Tibial artery (tissue), 4 donors: ENCODE measurements around the gene TFF2.

Experiments
- DNase-seq, 2 donors: peaks; one replicate each; pipeline ENCODE4 v3.0.0-alpha.2; 2019
- H3K27ac ChIP-seq, 2 donors: fragments of 200-600 bp; sonication (generic) in 1 of 2; 1 replicate in 1 of 2; 2 replicates in 1 of 2; pipeline ENCODE4 v1.5.1; 2018 to 2019; ENCODE audit warnings: mild to moderate bottlenecking in 1 of 2
- H3K27me3 ChIP-seq, 2 donors: fragments of 200-600 bp; sonication (generic) in 1 of 2; one replicate each; pipeline versions ENCODE4 v1.5.1 to v1.6.0; 2016 to 2019
- H3K36me3 ChIP-seq, 3 donors: fragments of 200-600 bp; sonication (generic) in 2 of 3; one replicate each; pipeline ENCODE4 v1.5.1; 2016 to 2019; ENCODE audit warnings: mild to moderate bottlenecking in 2 of 3
- H3K4me1 ChIP-seq, 4 donors: fragments of 200-600 bp; sonication (generic) in 2 of 4; 1 replicate in 3 of 4; 2 replicates in 1 of 4; pipeline ENCODE4 v1.5.1; 2016 to 2019
- H3K4me3 ChIP-seq, 2 donors: fragments of 200-600 bp; sonication (generic) in 1 of 2; 1 replicate in 1 of 2; 2 replicates in 1 of 2; pipeline ENCODE4 v1.5.1; 2018 to 2019; ENCODE audit warnings: mild to moderate bottlenecking in 2 of 2
- H3K9me3 ChIP-seq, 3 donors: fragments of 200-600 bp; sonication (generic) in 1 of 3; one replicate each; pipeline ENCODE4 v1.5.1; 2016 to 2019
- intact Hi-C: fragments of 100-400 bp; cut with DNase I; formaldehyde crosslinking; loops from one replicate; pipeline ENCODE4 v1.15.0; 2023; ENCODE audit warnings: low total_unique reads
- TF ChIP-seq, protein P1 (sequence below), 2 experiments: fragments of 200-600 bp in 1 of 2; fragments of 450-650 bp in 1 of 2; IDR thresholded peaks; one replicate each; pipeline ENCODE4 v1.5.1; 2017 to 2019; ENCODE audit warnings: antibody characterized with exemption in 2 of 2, mild to moderate bottlenecking in 1 of 2, moderate library complexity in 1 of 2

The TFF2 gene

DNA sequence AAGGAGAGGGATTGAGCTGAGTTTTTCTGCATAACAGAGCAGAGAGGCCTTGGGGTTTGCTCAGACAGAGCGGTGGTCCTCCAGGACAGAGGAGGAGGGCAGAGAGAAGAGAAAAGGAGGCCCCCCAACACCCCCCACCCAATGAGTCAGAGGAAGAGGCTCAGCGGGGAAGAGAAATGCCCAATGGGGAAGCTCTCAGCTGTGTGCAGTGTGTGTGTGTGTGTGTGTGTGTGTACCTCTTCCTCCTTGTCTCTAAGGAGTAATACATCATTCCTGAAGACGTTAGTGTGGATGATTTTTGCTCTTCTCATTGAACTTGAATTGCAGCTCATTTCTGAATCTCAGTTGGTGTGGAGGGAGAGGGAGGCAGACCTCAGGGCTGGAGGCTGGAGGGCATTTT, 36.4 kb upstream of the TFF2 start:
- Histone ChIP-seq H3K36me3 (no peaks in the 10 kb centered on the region), H3K4me3 (no peak overlapping the region), H3K27me3 (peaks cover 0 to 60% of the 10 kb centered on the region in 2 donors), H3K4me1 (peaks cover 0 to 5% (median 0%) of the 10 kb centered on the region in 4 donors), H3K27ac (no peak overlapping the region), H3K9me3 (peaks cover 0 to 6% (median 2%) of the 10 kb centered on the region in 3 donors)
- intact Hi-C loops: no loop called here
- no peak for DNase-seq
- TF ChIP-seq, protein P1, sequence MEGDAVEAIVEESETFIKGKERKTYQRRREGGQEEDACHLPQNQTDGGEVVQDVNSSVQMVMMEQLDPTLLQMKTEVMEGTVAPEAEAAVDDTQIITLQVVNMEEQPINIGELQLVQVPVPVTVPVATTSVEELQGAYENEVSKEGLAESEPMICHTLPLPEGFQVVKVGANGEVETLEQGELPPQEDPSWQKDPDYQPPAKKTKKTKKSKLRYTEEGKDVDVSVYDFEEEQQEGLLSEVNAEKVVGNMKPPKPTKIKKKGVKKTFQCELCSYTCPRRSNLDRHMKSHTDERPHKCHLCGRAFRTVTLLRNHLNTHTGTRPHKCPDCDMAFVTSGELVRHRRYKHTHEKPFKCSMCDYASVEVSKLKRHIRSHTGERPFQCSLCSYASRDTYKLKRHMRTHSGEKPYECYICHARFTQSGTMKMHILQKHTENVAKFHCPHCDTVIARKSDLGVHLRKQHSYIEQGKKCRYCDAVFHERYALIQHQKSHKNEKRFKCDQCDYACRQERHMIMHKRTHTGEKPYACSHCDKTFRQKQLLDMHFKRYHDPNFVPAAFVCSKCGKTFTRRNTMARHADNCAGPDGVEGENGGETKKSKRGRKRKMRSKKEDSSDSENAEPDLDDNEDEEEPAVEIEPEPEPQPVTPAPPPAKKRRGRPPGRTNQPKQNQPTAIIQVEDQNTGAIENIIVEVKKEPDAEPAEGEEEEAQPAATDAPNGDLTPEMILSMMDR (IDR thresholded peaks at IDR 0.05): no peak

DNA sequence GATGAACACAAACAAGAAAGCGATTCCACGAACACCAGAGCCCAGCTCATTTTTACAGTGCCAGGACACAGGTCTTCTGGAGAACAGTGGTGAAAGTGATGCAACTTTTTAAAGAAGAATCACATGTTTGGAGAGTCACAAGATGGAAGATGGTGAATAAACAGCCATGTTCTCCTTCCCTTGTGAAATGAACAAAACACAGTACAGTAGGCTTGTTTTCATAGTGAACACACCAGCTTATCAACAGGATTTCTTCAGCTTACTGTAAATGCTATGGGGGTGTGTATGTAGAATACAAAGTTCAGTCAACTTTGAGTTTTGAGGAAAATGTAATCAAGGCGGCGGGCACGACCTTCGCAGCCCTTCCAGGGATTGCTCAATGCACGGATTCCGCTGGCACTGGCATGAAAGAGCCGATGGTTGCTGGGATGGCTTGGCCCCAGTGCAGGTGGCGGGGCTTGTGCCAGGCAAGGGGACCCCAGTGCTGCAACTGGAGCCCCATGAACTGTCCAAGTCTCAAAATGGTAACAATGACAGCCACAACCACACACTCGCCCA, 35.3 kb upstream of the TFF2 start:
- Histone ChIP-seq H3K4me3 (no peak overlapping the region), H3K36me3 (no peaks in the 10 kb centered on the region), H3K9me3 (peaks cover 0 to 16% (median 12%) of the 10 kb centered on the region in 3 donors), H3K4me1 (peaks cover 0 to 5% (median 0%) of the 10 kb centered on the region in 4 donors), H3K27ac (no peak overlapping the region), H3K27me3 (peaks cover 0 to 50% of the 10 kb centered on the region in 2 donors)
- TF ChIP-seq, protein P1 (IDR thresholded peaks at IDR 0.05): no peak
- DNase-seq: no peak
- intact Hi-C loops: no loop called here

- Histone ChIP-seq H3K4me3 (no peak overlapping the region), H3K27me3 (peaks cover 0 to 46% of the 10 kb centered on the region in 2 donors), H3K36me3 (no peaks in the 10 kb centered on the region), H3K9me3 (peaks cover 0 to 16% (median 15%) of the 10 kb centered on the region in 3 donors), H3K27ac (no peak overlapping the region), H3K4me1 (peaks cover 0 to 5% (median 0%) of the 10 kb centered on the region in 4 donors)
- TF ChIP-seq, protein P1 (IDR thresholded peaks at IDR 0.05): no peak
- intact Hi-C loops: no loop called here
- no peak for DNase-seq
These were observed 34.8 kb upstream of the TFF2 start for GRCh38 chr21:42385619-42386018.

DNA sequence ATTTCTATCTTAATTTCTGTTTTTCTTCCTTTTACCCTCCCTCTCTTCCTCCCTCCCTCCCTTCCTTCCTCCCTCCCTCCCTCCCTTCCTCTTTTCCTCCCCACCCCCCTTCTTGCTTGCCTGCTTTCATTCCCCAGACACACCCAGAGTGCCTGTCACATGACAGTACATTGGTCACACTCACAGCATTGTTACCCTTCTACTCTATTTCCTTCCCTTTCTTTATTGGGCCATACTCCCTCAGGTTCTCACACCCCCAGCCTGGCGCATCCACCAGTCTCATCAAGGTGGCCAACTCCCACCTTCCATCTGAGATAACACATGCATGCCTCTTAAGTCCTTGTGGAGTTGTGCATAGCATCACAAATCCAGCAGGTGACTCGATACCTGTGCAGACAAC, 34.2 kb upstream of the TFF2 start:
- Histone ChIP-seq H3K36me3 (no peaks in the 10 kb centered on the region), H3K4me3 (no peak overlapping the region), H3K4me1 (peaks cover 0 to 5% (median 0%) of the 10 kb centered on the region in 4 donors), H3K9me3 (peaks cover 0 to 16% (median 15%) of the 10 kb centered on the region in 3 donors), H3K27ac (no peak overlapping the region), H3K27me3 (peaks cover 0 to 42% of the 10 kb centered on the region in 2 donors)
- DNase-seq: no peak
- intact Hi-C loops: no loop called here
- TF ChIP-seq, protein P1 (IDR thresholded peaks at IDR 0.05): no peak

- peaks cover 0 to 36% of the 10 kb centered on the region in 2 donors for H3K27me3 ChIP-seq
- H3K9me3 ChIP-seq: peaks cover 0 to 16% (median 15%) of the 10 kb centered on the region in 3 donors
- H3K4me3 ChIP-seq: no peak overlapping the region
- no peak overlapping the region for H3K27ac ChIP-seq
- intact Hi-C loops: no loop called here
- no peaks in the 10 kb centered on the region for H3K36me3 ChIP-seq
- DNase-seq: no peak
- H3K4me1 ChIP-seq: peaks cover 0 to under 1% (median 0%) of the 10 kb centered on the region in 4 donors
- TF ChIP-seq, protein P1 (IDR thresholded peaks at IDR 0.05): no peak
These were observed 33.6 kb upstream of the TFF2 start for GRCh38 chr21:42384156-42384945.
